DMS79 treated with DMSO at 0.1 percent for 48 hours (cell line): ENCODE data around the gene TMEM132C.
A peak's percentile ranks its signal among the peaks of the same experiment; 100 is the strongest.

ENCODE experiments used
- DNase-seq: peaks from one replicate; lab custom pipeline; 2025; lab: John Stamatoyannopoulos, UW

The TMEM132C gene

DNA sequence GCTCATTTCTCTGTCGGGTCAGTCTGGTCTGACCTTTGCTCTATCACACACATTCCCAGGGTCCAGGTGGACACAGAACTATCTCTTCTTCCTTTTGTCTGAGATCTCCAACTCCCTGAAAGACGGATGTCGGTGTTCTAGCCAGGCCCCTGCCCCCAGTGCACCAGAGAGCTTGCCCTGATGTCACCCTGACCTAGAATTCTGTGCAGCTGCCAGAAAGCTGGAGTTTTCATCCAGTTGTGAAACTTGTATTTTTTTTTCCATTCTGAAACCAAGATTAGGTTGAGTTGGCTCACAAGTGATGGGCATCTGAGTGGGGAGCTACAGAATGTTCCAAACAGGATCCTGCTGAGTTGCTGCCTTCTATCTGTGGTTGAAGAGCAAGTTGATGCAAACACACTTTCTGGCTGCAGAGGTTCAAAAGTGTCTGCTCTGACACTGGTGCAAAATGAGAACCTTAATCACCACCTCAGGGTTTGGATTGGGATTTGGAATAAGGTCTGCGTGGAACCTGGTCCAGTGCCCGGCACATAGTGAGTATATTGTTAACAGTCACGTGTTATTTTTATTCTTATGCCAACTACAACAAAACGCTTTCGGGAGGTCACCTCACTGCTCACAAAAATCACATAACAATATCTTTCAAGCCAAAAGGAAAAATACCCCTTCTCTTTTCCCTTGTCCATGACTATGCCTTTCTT is 345.3 kb downstream of the TMEM132C start:
- no peak for DNase-seq

DNA sequence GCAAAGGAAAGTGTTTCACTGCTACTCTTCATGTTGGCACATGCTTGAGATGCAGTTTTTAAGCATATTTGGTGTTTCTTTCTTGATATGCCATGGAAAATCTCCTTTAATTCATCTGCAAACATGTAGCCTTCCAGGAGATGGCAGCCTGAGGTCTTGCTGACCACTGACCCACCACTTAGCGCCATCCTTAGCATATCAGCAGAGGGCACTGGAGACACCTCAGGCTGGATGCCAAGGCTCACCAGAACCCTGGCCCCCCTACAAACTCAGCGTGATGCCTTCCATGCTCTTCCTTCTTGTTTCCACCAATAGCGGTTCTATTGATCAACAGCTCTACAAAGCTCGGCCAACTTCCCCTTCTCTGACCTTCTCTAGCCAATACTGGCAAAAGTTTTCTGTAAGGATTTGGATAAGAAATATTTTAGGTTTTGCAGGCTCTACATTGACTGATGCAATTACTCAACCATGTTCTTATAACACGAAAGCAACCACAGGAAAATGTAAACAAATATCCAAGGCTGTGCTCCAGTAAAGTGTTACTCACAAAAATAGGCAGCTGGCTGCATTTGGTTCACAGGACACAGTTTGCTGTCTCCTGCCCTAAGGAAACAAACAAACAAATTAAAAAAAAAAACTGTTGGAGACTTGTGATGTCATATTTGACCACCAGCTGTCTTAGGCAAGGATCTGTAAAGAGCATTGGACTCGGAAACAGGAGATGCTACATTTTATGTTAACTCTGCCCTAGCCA is 347.0 kb downstream of the TMEM132C start:
- no peak for DNase-seq

DNA sequence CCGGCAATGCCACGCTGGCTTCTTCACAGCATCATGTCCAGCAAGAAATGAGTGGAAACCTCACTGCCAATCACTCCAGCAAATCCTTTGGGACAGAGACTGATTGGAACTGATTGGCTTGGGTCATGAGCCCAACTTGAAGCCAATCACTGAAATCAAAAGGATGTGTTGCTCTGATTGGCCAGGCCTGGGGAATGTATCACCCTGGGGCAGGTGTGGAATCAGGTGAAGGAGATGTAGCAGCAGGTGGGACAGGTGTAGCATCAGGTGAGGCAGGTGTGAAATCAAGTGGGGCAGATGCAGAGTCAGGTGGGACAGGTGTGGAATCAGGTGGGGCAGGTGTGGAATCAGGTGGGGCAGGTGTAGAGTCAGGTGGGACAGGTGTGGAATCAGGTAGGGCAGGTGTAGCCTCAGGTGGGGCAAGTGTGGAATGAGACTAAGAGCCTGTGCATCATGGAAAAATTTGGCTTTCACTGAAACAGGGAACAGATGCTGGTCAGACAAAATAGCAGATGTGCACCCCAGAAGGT is 350.4 kb downstream of the TMEM132C start:
- DNase-seq: no peak

DNA sequence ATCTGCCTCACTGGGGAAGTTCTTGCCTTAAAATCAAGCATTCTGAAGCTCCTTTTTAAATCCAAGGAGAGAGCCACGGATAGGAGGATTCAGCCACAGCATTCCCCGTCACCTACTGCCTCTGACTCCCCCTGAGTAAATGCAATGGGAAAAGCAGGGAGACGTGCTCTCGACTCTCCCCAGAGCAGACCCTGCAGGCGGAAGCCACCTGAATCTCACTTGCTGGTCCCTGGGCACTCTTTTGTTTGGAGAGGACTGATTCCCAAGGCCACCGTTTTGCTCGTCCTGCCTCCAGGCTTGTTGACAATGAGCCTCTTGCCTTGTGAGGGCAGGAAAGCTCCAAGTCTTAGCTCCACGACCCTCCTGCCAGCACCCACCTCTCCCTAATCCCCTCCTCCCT is 352.3 kb downstream of the TMEM132C start:
- DNase-seq: no peak

DNA sequence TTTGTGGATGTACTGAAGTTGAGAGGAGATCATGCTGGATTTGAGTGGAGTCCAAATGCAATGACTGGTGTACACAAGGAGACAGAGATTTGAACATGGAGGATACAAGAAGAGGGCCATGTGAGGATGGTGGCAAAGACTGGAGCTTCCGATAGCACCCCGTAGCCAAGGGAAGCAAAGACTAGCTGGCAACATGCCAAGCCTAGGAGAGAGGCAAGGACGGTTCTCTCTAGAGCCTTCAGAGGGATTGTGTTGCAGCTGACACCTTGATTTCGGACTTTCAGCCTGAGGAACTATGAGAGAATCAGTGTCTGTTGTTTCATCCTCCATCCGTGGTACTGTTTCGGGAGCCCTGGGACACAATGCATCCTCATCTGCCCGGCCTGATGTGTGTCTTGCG is 354.3 kb downstream of the TMEM132C start:
- DNase-seq: no peak

DNA sequence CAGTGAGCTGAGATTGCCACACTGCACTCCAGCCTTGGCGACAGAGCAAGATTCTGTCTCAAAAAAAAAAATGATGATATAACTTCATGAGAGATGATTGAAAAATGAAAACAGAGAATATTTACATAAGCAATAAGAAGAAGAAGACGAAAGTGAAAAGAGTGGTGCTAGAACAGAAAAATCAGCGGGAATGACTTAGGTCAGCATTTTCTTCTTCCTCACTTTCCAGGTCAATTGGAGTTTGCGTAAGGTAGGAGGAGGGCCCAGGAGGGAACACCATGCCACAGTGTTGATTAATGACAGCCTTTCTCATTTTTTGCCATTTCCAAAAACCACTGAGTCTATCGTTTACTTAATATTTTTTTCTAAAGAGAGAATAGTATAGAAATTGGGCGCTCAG is 356.8 kb downstream of the TMEM132C start:
- DNase-seq: no peak

DNA sequence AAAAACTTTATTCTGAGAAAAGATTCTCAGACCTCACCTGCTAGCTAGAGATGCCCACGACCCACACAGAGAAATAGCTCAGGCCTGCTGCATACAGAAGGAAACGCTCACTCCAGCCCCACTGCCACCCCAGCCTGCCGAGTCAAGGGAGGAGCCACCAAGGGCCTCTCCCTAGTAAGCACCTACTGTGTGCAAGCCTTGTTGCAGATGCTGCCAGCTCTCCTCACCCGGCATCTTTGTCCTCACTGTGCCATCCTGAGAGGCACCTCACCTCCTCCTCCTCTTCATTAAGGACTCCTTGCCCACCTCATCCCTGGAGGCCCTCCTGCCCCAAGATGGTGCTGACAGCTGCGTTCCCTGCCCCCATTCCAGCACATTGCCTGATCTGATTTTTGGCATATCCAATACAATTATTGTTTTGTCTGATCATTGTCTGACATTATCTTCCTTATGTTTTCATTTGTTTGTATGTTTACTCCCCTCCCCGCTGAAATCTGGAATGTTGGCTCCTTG is 359.9 kb downstream of the TMEM132C start:
- DNase-seq: no peak

DNA sequence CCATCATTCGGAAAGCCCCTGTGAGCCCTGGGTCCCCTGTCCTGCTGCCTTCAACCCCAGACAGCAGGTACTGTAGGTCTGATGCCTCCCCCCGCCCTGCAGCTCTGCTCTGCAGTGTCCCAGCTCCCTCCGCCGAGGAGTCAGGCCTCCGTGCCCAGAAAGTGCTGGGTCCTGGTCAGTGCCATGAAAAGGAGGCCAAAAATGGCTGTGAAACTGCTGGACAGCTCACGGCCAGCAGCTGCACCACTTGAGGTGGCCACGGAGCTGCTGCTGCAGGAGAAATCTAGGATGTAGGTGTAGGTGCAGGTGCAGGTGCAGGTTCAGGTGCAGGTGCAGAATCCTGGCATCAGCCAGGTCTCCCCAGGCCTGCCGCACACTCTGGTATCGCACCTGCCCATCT is 360.7 kb downstream of the TMEM132C start:
- DNase-seq: no peak

DNA sequence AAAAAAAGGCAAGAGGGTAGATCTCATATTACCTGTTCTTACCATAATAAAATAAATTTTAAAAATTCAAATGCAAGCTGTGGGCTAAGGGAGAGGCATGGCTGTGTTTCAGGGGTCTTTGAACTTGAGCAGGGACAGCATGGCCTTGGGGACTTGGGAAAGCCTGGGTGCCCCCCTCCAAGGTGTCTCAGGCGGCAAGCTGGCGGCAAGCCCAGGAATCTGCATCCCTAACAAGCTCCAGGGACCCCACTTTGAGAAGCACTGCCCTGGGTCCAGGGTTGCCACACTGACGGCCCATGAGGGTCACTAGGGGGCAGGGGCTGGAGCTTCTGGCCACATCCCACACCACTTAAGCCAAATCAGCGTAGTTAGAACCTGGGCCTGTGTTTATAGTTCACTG is 363.0 kb downstream of the TMEM132C start:
- no peak for DNase-seq

DNA sequence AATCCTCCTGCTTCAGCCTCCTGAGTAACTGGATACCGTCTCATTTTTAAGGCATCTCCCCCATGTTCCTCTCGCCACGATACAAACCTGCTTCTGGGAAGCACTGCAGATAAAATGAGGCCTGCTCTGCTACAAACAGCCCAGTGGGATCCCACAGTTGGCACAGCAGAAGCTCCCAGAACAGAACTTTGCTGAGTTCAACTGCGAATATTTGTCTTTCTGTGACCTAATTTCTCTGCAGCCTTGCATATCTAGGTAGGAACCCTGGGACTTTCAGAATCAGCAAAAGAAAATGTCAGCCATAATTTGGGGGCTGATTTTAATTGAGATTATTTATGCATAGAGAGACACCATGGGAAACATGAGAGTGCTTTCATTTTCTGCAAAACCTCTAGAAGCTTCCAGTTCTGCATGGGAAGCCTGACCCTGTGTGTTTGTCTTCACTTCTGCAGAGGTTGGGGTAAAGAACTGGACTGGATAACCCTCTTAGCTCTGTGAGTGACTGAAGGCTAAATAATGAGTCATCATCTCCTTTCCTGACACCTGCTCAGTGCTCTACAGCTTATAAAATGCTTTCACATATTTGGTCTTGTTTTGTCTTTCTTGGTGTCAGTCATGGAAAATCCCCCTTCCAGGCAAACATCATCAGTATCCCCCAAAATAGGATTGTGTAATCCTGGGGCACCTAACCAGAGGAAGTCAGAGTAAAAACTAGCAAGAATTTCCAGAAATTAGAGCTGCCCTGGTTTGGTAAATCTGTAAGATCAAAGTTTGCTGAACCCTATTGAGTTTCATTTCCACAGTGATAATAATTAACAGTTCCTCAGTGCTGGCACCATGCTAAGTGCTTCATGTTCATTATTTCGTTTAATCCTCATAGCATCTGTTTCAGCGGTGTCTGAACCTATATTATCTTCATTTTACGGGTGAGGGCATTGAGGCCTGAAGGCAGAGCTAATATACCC is 371.0 kb downstream of the TMEM132C start:
- no peak for DNase-seq

DNA sequence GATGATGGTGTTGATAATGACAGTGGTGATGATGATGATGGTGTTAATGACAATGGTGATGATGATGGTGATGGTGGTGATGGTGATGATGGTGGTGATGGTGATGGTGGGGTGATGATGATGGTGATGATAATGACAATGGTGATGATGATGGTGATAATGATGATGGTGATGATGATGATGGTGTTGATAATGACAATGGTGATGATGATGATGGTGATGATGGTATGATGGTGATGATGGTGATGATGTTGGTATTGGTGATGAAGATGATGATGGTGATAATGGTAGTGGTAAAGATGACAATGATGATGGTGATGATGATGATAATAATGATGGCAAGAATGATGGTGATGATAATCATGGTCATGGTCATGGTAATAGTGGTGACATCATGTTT is 372.1 kb downstream of the TMEM132C start:
- DNase-seq: no peak

DNA sequence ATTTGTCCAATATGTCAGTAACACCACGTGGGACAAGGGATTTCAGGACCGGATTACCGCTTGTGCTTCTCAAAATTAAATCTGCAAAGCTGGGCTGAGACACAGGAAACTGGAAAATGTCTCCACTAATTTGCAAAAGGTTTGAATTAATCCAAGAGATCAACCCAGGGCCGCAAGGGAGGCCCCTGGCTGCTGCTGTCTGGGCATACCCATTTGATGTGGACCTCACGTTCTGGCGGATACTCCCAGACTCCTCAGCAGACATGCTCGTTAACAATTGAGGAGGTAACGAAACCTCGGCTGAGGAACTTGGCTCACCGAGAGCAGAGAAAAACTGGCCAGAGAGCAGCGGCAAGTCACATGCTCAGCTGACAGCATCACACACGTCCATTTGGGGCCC is 376.2 kb downstream of the TMEM132C start:
- DNase-seq: no peak

DNA sequence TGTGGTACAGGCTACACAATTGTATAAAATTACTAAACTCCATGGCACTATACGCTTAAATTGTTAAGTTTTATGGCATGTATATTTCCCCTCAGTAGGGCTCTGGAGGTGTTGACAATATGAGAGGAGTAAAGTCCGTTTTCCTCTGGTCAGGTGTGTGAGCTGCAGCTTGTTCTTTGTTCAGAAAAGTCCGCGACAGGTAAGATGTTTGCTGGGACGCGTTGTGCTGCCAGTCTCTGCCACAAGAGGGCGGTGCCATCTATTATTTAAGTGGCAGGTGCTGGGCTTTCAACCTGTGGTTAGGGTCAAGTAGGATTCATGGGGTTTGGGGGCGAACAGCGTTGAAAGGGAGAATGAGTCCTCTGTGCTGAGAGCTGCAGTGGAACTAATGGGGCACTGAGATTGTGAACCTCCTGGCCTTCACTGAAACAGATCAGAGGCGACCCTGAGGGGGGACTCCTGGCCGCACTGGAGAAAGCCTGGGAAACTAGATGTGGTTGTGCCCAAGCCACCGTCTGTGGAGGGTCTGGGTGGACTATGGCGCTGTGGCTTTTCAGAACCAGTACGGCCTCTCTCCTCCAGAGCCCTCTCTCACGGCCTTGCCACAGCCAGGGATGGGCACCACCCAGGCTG is 377.8 kb downstream of the TMEM132C start:
- DNase-seq: no peak

DNA sequence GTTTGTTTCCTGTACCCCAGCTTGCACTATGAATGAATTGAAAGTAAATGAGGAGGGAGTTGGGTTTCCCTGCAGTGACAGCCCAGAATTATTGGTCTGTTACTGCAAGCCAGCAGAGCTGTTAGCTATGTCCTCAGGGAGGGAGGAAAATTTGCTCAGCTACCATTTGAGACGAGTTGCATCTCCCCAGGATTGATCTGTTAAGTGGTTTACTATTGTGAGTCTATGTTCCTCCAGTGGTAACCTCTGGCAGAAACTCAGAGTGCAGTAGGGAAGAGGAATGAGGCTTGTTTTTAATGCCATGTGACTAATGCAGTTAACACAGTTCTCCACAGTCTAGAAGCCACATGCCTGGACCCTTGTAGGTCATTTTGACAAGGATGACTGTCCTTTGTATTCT is 382.9 kb downstream of the TMEM132C start:
- no peak for DNase-seq

DNA sequence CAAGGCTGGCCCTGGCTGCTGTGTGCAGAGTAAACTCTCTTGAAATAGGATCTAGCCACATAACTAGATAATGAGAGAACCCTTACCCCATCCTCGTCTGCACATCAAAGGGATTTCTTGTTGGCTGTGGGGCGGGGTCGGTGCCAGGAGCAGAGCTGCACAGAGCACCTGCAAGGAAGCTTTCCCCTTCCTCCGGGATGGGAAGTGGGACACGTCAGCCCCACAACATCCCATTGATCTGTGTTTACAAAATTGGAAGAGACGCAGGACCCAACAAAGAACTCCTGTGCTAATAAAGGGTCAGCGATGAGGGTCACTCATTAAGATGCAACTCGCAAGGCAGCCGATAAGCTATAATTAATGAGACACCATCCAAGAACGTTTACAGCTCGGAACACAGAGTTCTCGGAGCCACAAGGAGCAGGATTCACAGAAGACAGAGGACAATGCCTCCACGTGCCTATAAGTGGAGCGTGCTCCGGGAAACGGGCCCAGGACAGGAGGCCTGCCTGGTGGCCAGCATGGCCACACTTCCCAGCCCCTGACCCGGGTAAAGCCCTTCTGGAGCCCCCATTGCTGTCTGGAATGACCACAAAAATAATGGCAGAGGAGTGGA is 385.3 kb downstream of the TMEM132C start:
- DNase-seq: no peak

DNA sequence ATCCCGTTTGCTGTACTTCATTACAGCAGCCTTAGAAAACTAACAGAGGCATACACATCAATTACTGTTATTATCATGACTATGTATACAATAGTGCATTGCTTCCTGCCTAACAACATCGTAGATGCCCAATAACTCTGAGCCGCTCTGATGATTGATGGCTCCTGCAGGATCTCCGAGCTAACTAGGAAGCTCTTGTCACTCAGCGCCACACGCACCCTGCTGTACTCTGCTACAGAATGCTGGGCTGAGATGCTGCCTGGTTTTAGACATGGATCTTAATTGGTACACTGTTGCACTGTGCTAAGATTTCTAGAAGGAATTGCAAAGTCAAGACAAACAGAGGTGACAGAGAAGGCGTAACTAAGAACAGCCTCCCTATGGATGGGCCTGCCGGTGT is 387.5 kb downstream of the TMEM132C start:
- DNase-seq: no peak

DNA sequence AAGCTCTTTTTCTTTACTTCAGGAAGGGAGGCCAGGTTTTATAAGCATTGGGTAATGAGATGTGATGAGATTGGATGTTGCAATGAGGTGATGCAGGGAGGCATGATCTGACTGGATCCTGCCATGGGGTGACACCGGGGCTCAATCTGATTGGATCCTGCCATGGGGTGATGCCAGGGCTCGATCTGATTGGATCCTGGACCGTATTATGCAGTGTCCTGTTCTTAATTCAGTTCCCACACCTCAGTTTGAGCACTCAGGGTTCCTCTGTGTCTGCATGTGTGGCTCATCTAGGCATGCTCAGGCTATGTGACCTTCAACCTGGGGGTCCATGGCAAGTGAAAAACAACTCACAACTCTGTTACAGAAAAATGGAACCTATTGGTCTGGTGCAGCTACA is 390.4 kb downstream of the TMEM132C start:
- DNase-seq: no peak

DNA sequence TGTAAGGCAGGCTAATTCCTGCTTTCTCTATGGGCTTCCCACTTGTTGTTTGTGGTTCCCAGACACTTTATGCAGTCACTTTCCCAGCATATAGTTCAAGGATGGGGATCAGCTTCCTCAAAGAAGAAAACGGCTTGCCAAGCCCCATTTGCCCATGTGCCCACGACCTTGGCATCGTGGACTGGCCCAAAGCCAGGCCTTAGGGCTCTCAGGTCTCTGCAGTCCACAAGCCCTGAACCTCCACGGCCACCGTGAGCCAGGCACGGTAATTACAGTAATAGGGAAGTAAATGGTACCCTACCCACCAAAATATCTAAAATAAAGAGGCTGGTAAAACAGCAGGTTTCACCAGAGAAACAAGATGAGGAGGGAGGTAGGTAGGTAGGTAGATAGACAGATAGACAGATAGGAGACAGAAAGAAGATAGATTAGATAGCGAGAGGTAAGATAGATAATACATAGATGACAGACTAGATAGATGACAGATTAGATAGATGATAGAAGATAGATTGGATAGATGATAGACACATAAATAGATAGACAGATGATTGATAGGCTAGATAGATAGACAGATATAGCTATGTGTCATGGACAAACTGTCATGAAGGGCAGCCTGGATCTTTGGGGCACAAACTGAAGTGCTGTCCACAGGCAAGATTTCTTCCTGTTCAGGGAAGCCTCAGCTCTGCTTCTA is 393.7 kb downstream of the TMEM132C start:
- DNase-seq: peak; percentile 72

DNA sequence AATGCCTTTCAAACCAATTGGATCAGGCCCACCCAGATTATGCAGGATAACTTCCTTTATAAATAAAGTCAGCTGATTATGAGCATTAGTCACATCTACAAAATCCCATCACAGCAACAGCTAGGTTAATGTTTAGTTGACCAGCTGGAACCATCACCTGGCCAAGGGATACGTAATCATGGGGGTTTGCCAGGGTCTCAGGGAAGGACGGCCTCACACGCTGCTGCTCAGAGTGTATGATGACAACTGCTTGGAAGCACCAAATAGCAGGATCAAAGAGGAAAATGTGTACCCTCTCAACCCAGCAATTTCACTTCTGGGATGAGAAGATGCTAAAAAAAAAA is 394.2 kb downstream of the TMEM132C start:
- DNase-seq: peak; percentile 78

DNA sequence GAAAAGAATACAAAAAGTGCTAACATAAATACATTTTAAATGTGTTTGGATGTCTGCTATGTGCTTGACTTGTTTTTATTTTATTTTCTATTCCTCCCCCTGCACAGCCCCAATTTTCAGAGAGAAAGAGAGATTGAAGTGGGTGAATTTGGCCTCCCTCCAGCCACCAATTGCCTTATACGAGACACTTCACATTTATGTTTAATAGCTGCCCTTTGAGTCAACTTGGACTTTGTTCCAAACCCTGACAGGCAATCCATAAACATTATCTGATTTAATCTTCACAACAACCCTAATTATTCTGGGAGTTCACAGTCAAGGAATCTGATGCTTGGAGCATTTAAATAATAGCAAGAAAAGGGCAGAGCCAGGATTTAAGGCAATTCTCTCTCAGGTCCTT is 395.1 kb downstream of the TMEM132C start:
- DNase-seq: peak; percentile 94

DNA sequence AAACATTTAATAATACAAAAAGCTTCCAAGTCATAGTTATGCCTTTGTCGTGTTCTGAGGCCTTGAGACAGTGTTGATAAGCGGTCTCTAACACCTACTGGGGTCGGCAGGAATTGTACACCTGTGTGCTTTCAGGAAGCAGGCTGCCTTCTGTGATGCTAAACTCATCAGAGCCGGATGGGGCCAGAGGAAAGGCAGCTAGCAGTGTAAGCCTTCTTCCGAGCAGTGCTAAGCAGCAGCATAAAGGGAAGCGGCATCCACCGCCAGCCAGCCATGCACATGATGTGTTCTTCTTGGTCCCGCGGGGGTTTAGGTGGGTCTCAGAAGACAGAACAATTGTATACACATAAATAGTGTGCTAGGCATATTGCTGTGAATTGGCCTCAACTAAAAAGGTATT is 397.5 kb downstream of the TMEM132C start:
- no peak for DNase-seq
